Measurements from ENCODE around the gene PACRG.

Gene PACRG

GRCh38 chr6:162921510-162922040, 193.8 kb downstream of the PACRG start:
- Histone ChIP-seq H3K4me1 (ENCODE audit: low read depth, poor library complexity, severe bottlenecking) (no peaks in the 10 kb centered on the region), H3K4me3 (IDR thresholded peaks at IDR 0.05; ENCODE audit: insufficient read depth, low read depth, low read length) (no peak overlapping the region), H3K27me3 (ENCODE audit: insufficient read depth, low read depth) (no peaks in the 10 kb centered on the region), H3K4me2 (no peak overlapping the region), H3K9ac (no peak overlapping the region), H2AFZ (ENCODE audit: low read depth) (no peak overlapping the region), H4K20me1 (ENCODE audit: insufficient read depth) (no peaks in the 10 kb centered on the region), H3K27ac (no peak overlapping the region), H3K79me2 (ENCODE audit: insufficient read depth, low read depth) (no peaks in the 10 kb centered on the region), H3K36me3 (ENCODE audit: insufficient read depth) (no peaks in the 10 kb centered on the region)
- TF ChIP-seq, protein P1, sequence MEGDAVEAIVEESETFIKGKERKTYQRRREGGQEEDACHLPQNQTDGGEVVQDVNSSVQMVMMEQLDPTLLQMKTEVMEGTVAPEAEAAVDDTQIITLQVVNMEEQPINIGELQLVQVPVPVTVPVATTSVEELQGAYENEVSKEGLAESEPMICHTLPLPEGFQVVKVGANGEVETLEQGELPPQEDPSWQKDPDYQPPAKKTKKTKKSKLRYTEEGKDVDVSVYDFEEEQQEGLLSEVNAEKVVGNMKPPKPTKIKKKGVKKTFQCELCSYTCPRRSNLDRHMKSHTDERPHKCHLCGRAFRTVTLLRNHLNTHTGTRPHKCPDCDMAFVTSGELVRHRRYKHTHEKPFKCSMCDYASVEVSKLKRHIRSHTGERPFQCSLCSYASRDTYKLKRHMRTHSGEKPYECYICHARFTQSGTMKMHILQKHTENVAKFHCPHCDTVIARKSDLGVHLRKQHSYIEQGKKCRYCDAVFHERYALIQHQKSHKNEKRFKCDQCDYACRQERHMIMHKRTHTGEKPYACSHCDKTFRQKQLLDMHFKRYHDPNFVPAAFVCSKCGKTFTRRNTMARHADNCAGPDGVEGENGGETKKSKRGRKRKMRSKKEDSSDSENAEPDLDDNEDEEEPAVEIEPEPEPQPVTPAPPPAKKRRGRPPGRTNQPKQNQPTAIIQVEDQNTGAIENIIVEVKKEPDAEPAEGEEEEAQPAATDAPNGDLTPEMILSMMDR (conservative IDR thresholded peaks at IDR 0.05; ENCODE audit: low read depth, low read length) = no peak

DNA sequence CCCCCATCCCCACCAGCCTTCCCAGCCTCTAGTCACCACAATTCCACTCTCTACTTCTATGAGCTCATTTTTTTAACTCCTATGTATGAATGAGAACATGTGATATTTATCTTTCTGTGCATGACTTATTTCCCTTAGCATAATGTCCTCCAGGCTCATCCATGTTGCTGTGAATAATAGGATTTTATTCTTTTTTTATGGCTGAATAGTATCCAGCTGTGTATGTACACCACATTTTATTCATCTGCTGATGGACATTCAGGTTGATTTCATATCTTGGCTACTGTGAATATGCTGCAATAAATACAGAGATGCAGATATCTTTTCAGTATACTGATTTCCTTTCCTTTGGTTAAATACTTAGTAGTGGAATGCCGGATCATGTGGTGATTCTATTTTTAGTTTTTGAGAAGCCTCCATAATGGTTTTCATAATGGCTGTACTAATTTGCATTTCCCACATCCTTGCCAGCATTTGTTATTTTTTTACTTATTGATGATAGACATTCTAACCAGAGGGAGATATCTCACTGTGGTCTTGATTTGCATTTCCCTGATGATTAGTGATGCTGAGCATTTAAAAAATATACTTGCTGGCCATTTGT, 194.9 kb downstream of the PACRG start:
- Histone ChIP-seq H3K27me3 (ENCODE audit: insufficient read depth, low read depth) (no peaks in the 10 kb centered on the region), H2AFZ (ENCODE audit: low read depth) (no peak overlapping the region), H3K4me3 (IDR thresholded peaks at IDR 0.05; ENCODE audit: insufficient read depth, low read depth, low read length) (no peak overlapping the region), H4K20me1 (ENCODE audit: insufficient read depth) (no peaks in the 10 kb centered on the region), H3K27ac (no peak overlapping the region), H3K9ac (no peak overlapping the region), H3K79me2 (ENCODE audit: insufficient read depth, low read depth) (no peaks in the 10 kb centered on the region), H3K36me3 (ENCODE audit: insufficient read depth) (no peaks in the 10 kb centered on the region), H3K4me1 (ENCODE audit: low read depth, poor library complexity, severe bottlenecking) (no peaks in the 10 kb centered on the region), H3K4me2 (no peak overlapping the region)
- TF ChIP-seq, protein P1 (conservative IDR thresholded peaks at IDR 0.05; ENCODE audit: low read depth, low read length) = no peak

GRCh38 chr6:162934844-162935243, 207.1 kb downstream of the PACRG start:
- H2AFZ ChIP-seq (ENCODE audit: low read depth) = no peak overlapping the region
- no peaks in the 10 kb centered on the region for H3K27me3 ChIP-seq (ENCODE audit: insufficient read depth, low read depth)
- no peak overlapping the region for H3K4me3 ChIP-seq (IDR thresholded peaks at IDR 0.05; ENCODE audit: insufficient read depth, low read depth, low read length)
- no peak overlapping the region for H3K9ac ChIP-seq
- H3K27ac ChIP-seq = no peak overlapping the region
- TF ChIP-seq, protein P1 (conservative IDR thresholded peaks at IDR 0.05; ENCODE audit: low read depth, low read length) = no peak
- no peaks in the 10 kb centered on the region for H4K20me1 ChIP-seq (ENCODE audit: insufficient read depth)
- no peak overlapping the region for H3K4me2 ChIP-seq
- no peaks in the 10 kb centered on the region for H3K79me2 ChIP-seq (ENCODE audit: insufficient read depth, low read depth)
- H3K36me3 ChIP-seq (ENCODE audit: insufficient read depth) = no peaks in the 10 kb centered on the region
- H3K4me1 ChIP-seq (ENCODE audit: low read depth, poor library complexity, severe bottlenecking) = no peaks in the 10 kb centered on the region

DNA sequence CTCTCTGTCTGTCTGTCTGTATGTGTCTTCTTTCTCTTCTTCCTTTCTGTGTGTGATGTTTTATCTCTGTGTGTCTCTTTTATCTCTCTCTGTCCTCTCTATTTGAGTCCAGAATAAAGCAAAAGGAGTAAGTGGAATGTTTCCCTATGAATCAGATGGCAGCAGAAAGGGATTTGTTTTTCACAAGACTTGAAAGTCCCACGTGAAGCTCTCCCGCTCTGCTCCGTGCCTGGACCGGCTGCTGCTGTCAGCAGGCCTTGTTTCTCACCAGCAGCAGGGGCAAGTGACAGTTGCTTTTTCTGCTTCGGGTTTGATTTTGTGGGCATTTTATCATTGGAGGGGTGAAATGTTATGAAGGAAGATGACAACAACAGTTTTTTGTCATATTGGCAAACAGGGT, 212.7 kb downstream of the PACRG start:
- H3K9ac ChIP-seq = no peak overlapping the region
- no peaks in the 10 kb centered on the region for H3K4me1 ChIP-seq (ENCODE audit: low read depth, poor library complexity, severe bottlenecking)
- H3K27me3 ChIP-seq (ENCODE audit: insufficient read depth, low read depth) = no peaks in the 10 kb centered on the region
- no peak overlapping the region for H3K27ac ChIP-seq
- no peak overlapping the region for H3K4me2 ChIP-seq
- no peak overlapping the region for H2AFZ ChIP-seq (ENCODE audit: low read depth)
- TF ChIP-seq, protein P1 (conservative IDR thresholded peaks at IDR 0.05; ENCODE audit: low read depth, low read length) = no peak
- no peaks in the 10 kb centered on the region for H3K79me2 ChIP-seq (ENCODE audit: insufficient read depth, low read depth)
- H3K4me3 ChIP-seq (IDR thresholded peaks at IDR 0.05; ENCODE audit: insufficient read depth, low read depth, low read length) = no peak overlapping the region
- no peaks in the 10 kb centered on the region for H4K20me1 ChIP-seq (ENCODE audit: insufficient read depth)
- H3K36me3 ChIP-seq (ENCODE audit: insufficient read depth) = no peaks in the 10 kb centered on the region
